GM21619 (cell line): ENCODE data around the gene RPL14.
"Not testable (repeated sequence)": the region's sequence is repeated elsewhere in the genome, so short reads cannot be mapped to it uniquely, and the experiment has no call there.

Source experiments
- ATAC-seq: cut with Tn5 transposase; IDR thresholded peaks from one replicate; pipeline ENCODE4 v1.9.1; 2021; ENCODE audit not compliant: unreplicated experiment

RPL14 gene

GRCh38 chr3:40462838-40463237 is 5.7 kb downstream of the RPL14 start:
- not testable (repeated sequence) for ATAC-seq

DNA sequence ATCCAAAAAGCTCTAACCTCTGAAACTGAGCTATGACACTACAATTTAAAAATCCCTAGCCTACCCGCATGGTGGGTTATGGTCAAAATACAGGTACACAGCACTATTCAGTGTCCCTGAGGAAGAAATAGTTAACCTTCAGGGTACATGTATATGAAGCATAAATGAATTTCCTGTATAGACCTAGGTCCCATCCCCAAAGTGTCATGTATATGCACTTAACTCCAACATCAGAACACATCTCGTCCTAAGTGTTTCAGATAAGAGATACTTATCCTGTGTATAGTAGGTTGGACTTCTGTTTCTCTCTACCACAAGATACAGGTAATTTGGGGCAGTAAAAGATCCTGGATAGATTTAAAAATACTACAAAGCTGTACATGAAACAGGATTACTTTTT is 6.4 kb downstream of the RPL14 start:
- no peak for ATAC-seq

- ATAC-seq = no peak
Measured at GRCh38 chr3:40464339-40465110, 7.4 kb downstream of the RPL14 start.

GRCh38 chr3:40465111-40465407 is 7.9 kb downstream of the RPL14 start:
- no peak for ATAC-seq

GRCh38 chr3:40465456-40465855 is 8.3 kb downstream of the RPL14 start:
- no peak for ATAC-seq

DNA sequence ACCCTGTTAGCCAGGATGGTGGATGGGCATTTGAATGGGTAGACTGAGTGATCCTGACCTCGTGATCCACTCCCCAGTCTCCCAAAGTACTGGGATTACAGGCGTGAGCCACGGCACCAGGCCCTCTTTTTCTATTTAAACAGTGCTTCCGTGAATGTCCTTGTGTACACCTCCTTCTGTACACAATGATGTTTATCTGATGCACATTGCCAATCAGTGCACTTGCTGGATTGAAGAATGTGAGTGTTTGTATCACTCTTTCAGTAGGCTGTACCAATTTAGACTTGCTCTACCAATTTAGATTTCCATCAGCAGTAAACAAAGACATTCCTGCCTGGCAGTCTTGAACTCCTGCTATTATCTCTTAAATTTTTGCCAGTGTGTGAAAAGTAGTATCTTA is 10.9 kb downstream of the RPL14 start:
- no peak for ATAC-seq

DNA sequence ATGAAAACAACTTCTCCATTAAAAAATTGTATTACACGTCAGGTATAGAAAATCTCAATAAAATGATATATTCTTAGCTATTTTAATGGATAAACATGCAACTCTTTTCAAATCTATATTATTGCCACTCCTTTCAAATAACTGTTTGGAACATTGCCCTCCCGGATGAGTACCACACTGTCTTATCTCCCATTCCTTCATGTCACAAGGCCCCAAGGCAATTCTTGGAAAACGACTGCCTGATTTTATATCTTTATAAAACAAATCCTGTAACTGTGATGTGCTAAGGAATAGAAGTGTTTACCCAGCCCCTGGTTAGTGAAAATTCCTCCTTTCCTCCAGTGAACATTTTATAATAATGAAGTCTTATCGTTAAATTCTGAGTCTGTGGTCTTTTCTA is 13.6 kb downstream of the RPL14 start:
- no peak for ATAC-seq

DNA sequence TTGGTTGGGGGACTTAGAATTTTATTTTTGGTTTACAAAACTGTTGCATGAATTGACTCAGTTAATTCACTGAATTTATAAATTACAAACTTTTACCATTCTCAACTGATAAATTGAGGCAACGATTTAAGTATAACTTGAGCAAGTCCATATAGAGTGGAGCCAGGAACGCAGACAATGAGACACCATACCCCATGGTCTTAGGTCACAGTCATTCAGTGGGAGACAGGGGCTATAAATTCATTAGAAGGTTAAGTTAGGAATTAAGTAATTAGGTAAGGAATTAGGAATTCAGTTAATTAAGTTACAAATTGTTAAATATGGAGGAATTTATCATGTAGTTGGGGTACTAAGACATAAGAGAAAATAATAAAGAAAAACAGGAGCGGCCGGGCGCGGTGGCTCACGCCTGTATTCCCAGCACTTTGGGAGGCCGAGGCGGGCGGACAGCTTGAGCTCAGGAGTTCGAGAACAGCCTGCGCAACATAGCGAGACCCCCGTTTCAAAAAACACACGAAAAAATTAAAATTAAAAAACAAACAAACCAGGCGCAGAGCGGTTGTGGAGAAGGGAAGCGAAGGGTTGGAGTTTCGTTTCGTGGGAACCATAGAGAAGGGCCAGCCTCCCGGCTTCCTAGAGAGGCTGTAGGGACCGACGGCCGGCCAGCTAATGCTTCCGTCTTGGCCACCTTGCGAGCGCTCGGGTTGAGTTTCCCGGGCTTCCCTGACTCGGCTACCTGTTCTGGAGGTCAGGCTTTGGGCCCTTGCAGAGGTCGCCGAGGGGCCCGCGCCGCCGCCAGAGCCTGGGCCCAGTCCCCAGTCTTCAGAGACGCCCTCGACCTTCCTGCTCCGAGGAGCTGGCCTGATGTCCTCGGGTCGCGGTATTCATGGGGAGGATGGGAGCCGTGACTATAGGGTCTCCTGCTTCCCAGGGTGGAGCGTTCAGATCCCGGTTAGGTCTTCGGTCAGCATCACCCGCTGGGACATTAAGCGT is 19.6 kb downstream of the RPL14 start, which contains the start of gene ZNF619:
Gene ZNF619 (plus strand): TSS at position 645 of the 993 bp plus-strand sequence. CDS start 858 bp downstream, outside the sequence.
- peak; percentile 76 for ATAC-seq

- ATAC-seq = no peak
Measured at GRCh38 chr3:40477666-40478065, 20.5 kb downstream of the RPL14 start.

GRCh38 chr3:40487172-40487571 is 30.0 kb downstream of the RPL14 start:
- no peak for ATAC-seq

DNA sequence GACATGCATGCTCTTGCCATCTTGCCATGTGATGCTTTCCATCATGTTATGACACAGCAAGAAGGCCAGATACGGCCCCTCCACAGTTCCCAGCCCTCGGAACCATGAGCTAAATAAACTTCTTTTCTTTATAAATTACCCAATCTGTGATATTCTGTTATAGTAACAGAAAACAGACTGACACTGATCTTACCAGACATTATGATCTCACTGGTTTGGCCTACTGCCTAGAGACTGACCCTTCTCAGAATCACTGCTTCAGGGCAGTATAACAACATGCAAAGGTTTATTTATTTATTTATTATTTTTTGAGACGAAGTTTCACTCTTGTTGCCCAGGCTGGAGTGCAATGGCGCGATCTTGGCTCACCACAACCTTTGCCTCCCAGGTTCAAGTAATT is 33.8 kb downstream of the RPL14 start:
- ATAC-seq = no peak

GRCh38 chr3:40494698-40495097 is 37.6 kb downstream of the RPL14 start:
- no peak for ATAC-seq

GRCh38 chr3:40497288-40497687 is 40.1 kb downstream of the RPL14 start:
- ATAC-seq = no peak

GRCh38 chr3:40499952-40500351 is 42.8 kb downstream of the RPL14 start:
- no peak for ATAC-seq

DNA sequence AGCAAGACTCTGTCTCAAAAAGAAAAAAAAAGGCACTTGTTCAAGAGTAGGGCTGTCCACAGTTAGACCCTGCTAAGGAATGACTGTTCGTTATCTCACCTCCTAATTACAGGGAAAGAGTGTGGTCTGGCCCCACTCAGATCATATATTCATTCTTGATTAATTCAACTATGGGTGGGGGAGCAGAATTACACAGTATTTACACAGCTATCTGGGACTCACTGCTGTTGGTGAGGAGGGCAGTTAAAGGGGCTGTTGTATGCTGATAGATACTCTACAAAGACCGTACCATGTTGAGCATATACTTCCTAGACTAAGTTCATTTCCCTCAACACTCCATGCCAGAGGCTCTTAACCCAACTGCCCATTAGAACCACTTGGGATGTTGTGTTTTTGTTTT is 44.9 kb downstream of the RPL14 start:
- ATAC-seq = no peak

DNA sequence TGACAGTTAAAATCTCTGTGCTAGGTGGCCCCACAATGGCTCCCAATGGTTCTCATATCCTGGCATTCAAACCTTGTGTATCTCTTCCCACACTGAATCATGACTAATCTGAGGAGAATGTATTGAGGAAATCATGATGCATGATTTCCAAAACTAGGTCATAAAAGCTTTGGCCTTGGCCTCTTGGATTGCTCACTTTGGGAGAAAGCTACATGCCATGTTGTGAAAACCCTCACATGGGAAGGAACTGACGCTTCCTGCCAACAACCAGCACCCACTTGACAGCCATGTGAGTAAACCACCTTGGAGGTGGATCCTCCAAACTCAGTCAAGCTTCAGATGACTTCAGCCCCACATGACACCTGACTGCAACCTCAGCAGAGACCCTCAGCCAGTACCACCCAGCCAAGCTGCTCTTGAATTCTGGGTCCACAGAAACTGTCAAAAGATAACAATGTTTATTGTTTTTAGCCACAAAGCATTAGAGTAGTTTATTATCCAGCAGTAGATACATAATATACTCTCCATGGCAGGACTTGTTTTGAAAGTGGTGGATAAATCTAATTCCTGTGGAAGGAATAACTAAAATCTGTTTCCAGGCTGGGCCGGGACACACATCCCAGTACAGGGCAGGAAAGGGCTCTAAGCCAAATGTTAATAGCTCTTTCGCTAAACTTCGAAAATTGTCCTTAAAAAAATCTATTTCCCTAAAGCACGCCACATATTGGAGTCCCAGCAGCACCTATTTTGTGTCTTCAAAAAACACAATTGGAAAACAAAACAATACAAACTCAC is 47.7 kb downstream of the RPL14 start:
- no peak for ATAC-seq

DNA sequence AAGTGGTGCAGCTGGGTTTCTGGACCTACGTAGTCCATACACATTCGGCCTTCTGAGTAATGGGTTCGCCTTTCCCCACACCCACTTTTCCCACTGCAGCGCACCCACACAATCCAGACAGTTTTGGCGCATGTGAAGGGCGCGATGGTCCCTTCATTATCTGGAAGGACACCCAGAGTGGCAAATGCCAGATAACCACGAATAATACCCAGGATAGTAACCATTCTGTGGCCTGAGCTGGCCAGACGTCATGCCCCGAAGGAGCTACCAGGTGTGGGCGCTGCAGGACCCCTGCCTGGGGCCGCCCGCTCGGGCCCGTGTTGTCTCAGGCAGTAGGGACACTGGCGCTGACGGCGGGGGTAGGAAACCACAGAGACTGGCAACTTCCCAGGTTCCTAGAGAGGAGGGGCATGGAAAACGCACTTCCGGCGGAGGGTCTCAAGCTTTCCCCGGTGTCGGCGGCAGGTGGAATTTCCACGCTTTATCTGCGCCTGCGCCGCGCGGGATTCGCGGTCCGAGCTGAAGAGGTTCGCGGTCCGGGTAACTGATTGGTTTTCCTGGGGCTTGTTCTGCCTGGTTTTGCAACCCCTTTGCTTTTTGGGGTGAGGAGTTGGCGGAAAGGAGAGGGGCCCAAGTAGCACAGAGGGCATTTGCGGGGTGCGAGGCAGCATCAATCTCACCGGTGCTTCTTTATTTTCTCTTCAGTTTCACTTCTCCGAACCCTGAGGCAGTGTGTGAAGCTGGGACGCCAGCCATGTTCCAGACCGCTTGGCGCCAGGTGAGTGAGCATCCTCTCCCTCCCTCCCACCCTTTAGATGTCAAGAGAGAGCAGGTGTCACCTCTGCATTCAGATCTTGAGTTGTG is 48.7 kb downstream of the RPL14 start, which contains the start of gene ZNF620:
Gene ZNF620 (plus strand): TSS at position 441 of the 864 bp plus-strand sequence. CDS start 314 bp downstream, at position 755.
- peak; percentile 81 for ATAC-seq

GRCh38 chr3:40511031-40511718 is 54.0 kb downstream of the RPL14 start:
- no peak for ATAC-seq

- ATAC-seq = no peak
Measured at GRCh38 chr3:40516201-40516600, 59.1 kb downstream of the RPL14 start.

DNA sequence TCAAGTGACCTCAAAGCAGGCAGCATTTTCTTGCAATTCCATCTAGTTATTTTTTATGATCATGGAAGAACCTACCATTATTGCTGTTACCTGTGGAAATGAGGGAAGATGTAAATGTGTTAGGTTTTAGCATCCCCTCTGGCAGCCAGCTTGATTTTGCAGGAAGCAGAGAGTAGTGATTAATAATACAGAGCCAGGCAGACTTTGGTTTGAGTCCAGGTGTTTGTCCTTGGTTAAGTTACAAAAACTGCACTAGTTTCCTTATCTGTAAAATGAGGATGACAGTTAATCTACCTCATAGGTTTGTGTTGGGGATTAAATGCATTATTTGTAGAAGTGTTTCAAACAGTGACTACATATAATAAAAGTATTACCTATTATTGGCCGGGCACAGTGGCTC is 60.9 kb downstream of the RPL14 start:
- no peak for ATAC-seq
